Upper lobe of left lung (tissue), 6 donors: ENCODE measurements around the gene ATXN8OS. TPM values are rescaled to one million over a fixed set of nuclear protein-coding genes. Genes with fewer than 3 reads are reported as not detected.
A peak's percentile ranks its signal among the peaks of the same experiment; 100 is the strongest.
"Not testable (repeated sequence)": the region's sequence is repeated elsewhere in the genome, so short reads cannot be mapped to it uniquely, and the experiment has no call there.

Source experiments
- ATAC-seq, 2 donors: fragments of 200-7000 bp; cut with Tn5 transposase; one replicate each; pipeline ENCODE4 v1.9.1; 2022; ENCODE audit warnings: mild to moderate bottlenecking in 2 of 2, moderate library complexity in 2 of 2; ENCODE audit not compliant: low FRiP score in 2 of 2
- DNase-seq, 2 donors: peaks; one replicate each; pipeline ENCODE4 v3.0.0-alpha.2; 2019 to 2020
- H3K27ac ChIP-seq, 4 donors: fragments of 200-600 bp; sonication (generic); one replicate each; pipeline ENCODE4 v1.5.1; 2016 to 2019
- H3K27me3 ChIP-seq, 4 donors: fragments of 200-600 bp; sonication (generic); one replicate each; pipeline ENCODE4 v1.5.1; 2017 to 2019
- H3K36me3 ChIP-seq, 4 donors: fragments of 200-600 bp; sonication (generic); one replicate each; pipeline ENCODE4 v1.5.1; 2016 to 2019
- H3K4me1 ChIP-seq, 4 donors: fragments of 200-600 bp; sonication (generic); one replicate each; pipeline ENCODE4 v1.5.1; 2018 to 2019
- H3K4me3 ChIP-seq, 4 donors: fragments of 200-600 bp; sonication (generic); one replicate each; pipeline ENCODE4 v1.5.1; 2017 to 2019; ENCODE audit warnings: mild to moderate bottlenecking in 2 of 4, moderate library complexity in 1 of 4
- H3K9me3 ChIP-seq, 4 donors: fragments of 200-600 bp; sonication (generic); one replicate each; pipeline ENCODE4 v1.5.1; 2018 to 2019
- CTCF ChIP-seq, 6 experiments: fragments of 450-650 bp in 4 of 6; fragments of 200-600 bp in 2 of 6; sonication (generic) in 2 of 6; IDR thresholded peaks; one replicate each; pipeline ENCODE4 v1.5.1; 2016 to 2019; ENCODE audit warnings: antibody characterized with exemption in 6 of 6
- EP300 ChIP-seq, 4 donors: sonication (generic); formaldehyde crosslinking; IDR thresholded peaks; one replicate each; pipeline ENCODE4 v1.5.1; 2017; ENCODE audit warnings: antibody characterized with exemption in 4 of 4, control low read depth in 2 of 4
- POLR2A ChIP-seq, 4 donors: fragments of 450-650 bp; IDR thresholded peaks; one replicate each; pipeline ENCODE4 v1.5.1; 2016 to 2017; ENCODE audit warnings: antibody characterized with exemption in 4 of 4, mild to moderate bottlenecking in 2 of 4
- POLR2AphosphoS5 ChIP-seq, 2 donors: sonication (generic); formaldehyde crosslinking; IDR thresholded peaks; one replicate each; pipeline ENCODE4 v1.5.1; 2017; ENCODE audit warnings: antibody characterized with exemption in 2 of 2
- WGBS, 2 donors: methylation state at CpG; one replicate each; pipeline ENCODE4 v1.1.5; 2017 to 2018; 5-methylcytosine and 5-hydroxymethylcytosine counted together
- total RNA-seq, 6 donors: library from RNA; depleted of rRNA in 4 of 6; stranded (reverse); fragments of >200 nt in 4 of 6; gene quantifications; one replicate each; pipeline versions ENCODE4 v1.1.0 to v1.2.1, GENCODE V29; 2016 to 2021
- donor health status: DM: no; HTN: no; CAD: no; lungs with moderate emphysema.
- donor health status: DM: no; HTN: yes; CAD: no; lungs with severe emphysema.

ATXN8OS gene
- total RNA-seq, 6 donors from 2014 or later = not detected

- no peaks in the 10 kb centered on the region for H3K9me3 ChIP-seq
- H3K36me3 ChIP-seq = no peaks in the 10 kb centered on the region
- peaks cover 0 to 7% (median 0%) of the 10 kb centered on the region in 4 donors for H3K27me3 ChIP-seq
- no peak for DNase-seq
- WGBS, 2 donors = 66 to 68% methylated on average over 18 of the region's 18 CpGs
- H3K4me1 ChIP-seq = no peaks in the 10 kb centered on the region
- no peak within 1 kb of the TSS for H3K4me3 ChIP-seq
- ATAC-seq = no peak
- no peak for TF ChIP-seq CTCF (IDR thresholded peaks at IDR 0.05)
- no peak for TF ChIP-seq POLR2A (IDR thresholded peaks at IDR 0.05)
- TF ChIP-seq POLR2AphosphoS5 (IDR thresholded peaks at IDR 0.05) = no peak
- no peak for TF ChIP-seq EP300 (IDR thresholded peaks at IDR 0.05)
- H3K27ac ChIP-seq = no peak within 1 kb of the TSS
Measured at GRCh38 chr13:70108356-70109105, 905 bp downstream of the ATXN8OS start, which contains the start of gene KLHL1. KLHL1 (minus strand) TSS chr13:70108452; CDS start chr13:70107699, 753 bp downstream.

DNA sequence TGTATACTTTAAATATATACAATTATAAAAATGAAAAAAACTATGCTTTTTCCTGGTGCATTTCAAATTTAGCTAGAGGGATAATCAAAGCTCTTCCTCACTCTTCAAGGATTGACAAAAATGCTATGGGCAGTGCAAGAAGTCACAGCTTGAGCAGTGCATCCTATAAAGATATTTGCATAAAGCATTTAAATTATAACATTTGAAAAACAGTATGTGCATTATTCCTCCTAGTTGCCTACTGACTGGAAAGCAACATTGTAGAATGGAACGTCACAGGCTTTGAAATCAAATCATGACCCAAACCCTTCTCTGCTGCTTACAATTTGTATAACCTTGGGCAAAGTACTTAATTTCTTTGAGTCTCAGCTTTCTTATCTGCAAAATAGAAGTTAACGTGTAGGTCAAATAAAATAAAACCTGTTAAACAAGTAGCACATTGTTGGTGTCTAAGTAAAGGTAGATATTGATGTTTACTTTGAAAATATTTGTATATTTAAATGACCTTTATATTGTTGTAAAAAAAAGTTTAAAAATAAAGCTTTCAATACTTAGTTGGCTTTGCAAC is 9.8 kb downstream of the ATXN8OS start:
- TF ChIP-seq EP300 (IDR thresholded peaks at IDR 0.05) = no peak
- TF ChIP-seq POLR2A (IDR thresholded peaks at IDR 0.05) = no peak
- no peak for TF ChIP-seq POLR2AphosphoS5 (IDR thresholded peaks at IDR 0.05)
- no peak for TF ChIP-seq CTCF (IDR thresholded peaks at IDR 0.05)
- Histone ChIP-seq H3K4me1 (no peaks in the 10 kb centered on the region), H3K4me3 (no peak overlapping the region), H3K27me3 (no peaks in the 10 kb centered on the region), H3K9me3 (no peaks in the 10 kb centered on the region), H3K36me3 (no peaks in the 10 kb centered on the region), H3K27ac (no peak overlapping the region)
- ATAC-seq (no peak), DNase-seq (no peak)
- 62 to 63% methylated on average over 2 of the region's 2 CpGs for WGBS, 2 donors

- no peak for TF ChIP-seq CTCF (IDR thresholded peaks at IDR 0.05)
- TF ChIP-seq POLR2A (IDR thresholded peaks at IDR 0.05) = no peak
- no peak for TF ChIP-seq EP300 (IDR thresholded peaks at IDR 0.05)
- TF ChIP-seq POLR2AphosphoS5 (IDR thresholded peaks at IDR 0.05) = no peak
- Histone ChIP-seq H3K4me1 (no peaks in the 10 kb centered on the region), H3K9me3 (no peaks in the 10 kb centered on the region), H3K36me3 (no peaks in the 10 kb centered on the region), H3K4me3 (no peak overlapping the region), H3K27ac (no peak overlapping the region), H3K27me3 (no peaks in the 10 kb centered on the region)
- no peak for DNase-seq
- ATAC-seq = no peak
- WGBS, 2 donors = 61 to 67% methylated on average over 5 of the region's 5 CpGs
Measured at GRCh38 chr13:70125693-70126092, 18.1 kb downstream of the ATXN8OS start.

DNA sequence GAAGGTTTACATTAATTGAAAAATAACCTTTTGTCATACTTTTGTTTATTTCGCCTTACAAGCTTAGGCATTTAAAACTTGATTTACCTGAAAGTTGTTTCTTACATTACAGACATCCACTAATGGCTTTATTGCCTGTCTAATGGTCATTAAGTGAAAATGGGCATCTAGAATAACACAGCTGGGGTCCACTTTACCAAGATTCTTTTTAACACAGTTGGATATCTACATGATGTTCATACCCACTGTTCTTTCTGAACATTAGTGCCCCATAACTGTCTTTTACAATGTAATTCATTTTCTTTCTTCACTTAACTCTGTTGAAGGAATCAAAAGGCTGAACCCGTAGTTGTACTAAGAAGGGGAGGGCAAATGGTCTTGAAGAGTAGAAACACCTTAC is 20.5 kb downstream of the ATXN8OS start:
- TF ChIP-seq EP300 (IDR thresholded peaks at IDR 0.05) = no peak
- TF ChIP-seq CTCF (IDR thresholded peaks at IDR 0.05) = no peak
- no peak for TF ChIP-seq POLR2AphosphoS5 (IDR thresholded peaks at IDR 0.05)
- TF ChIP-seq POLR2A (IDR thresholded peaks at IDR 0.05) = no peak
- no peak for DNase-seq
- H3K9me3 ChIP-seq = no peaks in the 10 kb centered on the region
- H3K27ac ChIP-seq = no peak overlapping the region
- H3K4me1 ChIP-seq = no peaks in the 10 kb centered on the region
- no peak for ATAC-seq
- H3K36me3 ChIP-seq = no peaks in the 10 kb centered on the region
- H3K4me3 ChIP-seq = no peak overlapping the region
- 81 to 84% methylated on average over 2 of the region's 2 CpGs for WGBS, 2 donors
- no peaks in the 10 kb centered on the region for H3K27me3 ChIP-seq

DNA sequence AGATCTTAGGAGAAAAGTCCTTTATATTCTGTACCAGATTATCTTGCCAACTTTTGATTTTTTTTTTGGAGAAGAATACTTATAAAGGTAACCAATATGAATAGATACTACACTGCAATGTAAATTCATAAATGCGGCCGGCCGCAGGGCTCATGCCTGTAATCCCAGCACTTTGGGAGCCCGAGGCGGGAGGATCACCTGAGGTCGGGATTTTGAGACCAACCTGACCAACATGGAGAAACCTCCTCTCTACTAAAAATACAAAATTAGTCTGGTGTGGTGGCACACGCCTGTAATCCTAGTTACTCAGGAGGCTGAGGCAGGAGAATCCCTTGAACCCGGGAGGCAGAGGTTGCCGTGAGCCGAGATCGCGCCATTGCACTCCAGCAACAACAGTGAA is 35.0 kb downstream of the ATXN8OS start:
- not testable (repeated sequence) for H3K27me3 ChIP-seq, H3K27ac ChIP-seq, H3K4me1 ChIP-seq, H3K36me3 ChIP-seq, ATAC-seq, H3K9me3 ChIP-seq, H3K4me3 ChIP-seq
- 93% methylated on average over 12 of the region's 12 CpGs for WGBS, 2 donors
- peak in 1 of 2 donors; percentile 17 for DNase-seq
